HG03108 (cell line): ENCODE results near the gene ZC3HAV1L.
"Not testable (repeated sequence)": the region's sequence is repeated elsewhere in the genome, so short reads cannot be mapped to it uniquely, and the experiment has no call there.

Experiments used
- ATAC-seq: cut with Tn5 transposase; IDR thresholded peaks from one replicate; pipeline ENCODE4 v1.9.1; 2021; ENCODE audit warnings: moderate library complexity; ENCODE audit not compliant: unreplicated experiment

Gene ZC3HAV1L

DNA sequence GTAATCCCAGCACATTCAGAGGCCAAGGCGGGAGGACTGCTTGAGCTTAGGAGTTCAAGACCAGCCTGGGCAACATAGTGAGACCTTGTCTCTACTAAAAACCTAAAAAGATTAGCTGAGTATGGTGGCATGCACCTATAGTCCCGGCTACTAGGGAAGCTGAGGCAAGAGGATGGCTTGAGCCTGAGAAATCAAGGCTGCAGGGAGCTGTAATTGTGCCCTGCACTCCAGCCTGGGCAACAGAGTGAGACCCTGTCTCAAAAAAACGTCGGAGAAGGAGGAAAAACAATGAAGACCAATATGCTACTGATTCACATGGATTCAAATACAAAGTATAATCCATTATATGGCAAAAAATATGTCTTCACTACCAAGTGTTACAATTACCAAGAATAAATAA lies 13.6 kb downstream of the ZC3HAV1L start:
- no peak for ATAC-seq

- ATAC-seq = no peak
These were observed 16.9 kb downstream of the ZC3HAV1L start for GRCh38 chr7:139018910-139019309.

- peak; percentile 69 for ATAC-seq
These were observed 18.8 kb downstream of the ZC3HAV1L start for GRCh38 chr7:139016931-139017511.

DNA sequence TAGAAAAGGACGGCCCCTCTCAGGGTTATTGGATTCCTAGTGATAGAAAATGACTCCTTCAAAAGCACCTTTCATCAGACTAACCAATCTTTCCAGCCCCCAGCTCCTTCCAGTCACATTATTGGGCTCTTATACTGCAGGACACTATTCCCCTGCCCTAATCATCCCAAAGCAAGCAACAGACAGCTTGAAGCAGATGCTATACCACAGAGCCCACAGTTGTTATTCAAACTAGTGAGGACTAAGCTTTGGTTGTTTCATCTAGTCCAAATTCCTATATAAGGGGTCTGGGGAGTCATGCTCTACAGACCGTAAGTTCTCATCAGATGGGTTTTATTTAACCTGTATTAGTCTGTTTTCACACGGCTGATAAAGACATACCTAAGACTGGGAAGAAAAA lies 24.5 kb downstream of the ZC3HAV1L start:
- ATAC-seq = no peak

DNA sequence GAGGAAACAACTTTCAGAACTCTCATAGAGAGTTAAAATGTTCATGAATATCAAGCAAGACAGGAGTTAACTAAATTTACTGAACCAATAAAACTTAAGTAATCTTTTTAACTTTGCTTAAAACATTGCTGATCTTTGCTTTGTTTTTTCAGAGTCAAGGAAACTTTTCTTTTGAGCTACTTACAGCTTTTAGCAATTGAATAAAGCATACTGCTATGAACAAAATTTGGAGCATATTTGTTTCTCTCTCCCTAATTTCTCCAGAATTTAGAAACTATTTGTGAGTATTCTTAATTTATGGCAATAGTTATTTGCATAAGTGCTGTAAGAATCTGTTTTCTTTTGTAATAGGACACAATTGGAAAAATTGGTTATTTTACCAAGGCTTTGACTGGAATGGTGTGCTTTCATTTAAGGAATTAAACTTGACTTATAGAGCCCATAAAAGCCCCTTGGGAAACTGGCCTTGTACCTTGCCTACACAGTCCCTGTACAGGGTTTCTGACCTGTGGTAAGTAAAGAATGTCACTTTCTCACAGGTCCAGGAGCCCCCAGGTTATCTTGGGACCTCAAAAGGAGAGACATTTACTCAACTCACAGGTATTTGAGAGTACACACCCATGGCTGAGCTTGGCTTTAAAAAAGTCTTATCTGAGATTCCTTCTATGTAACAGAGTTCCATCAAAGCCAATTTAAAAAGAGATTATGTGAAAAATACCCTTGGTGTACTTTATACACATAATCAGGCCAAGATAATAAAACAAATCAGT lies 31.3 kb downstream of the ZC3HAV1L start:
- no peak for ATAC-seq

DNA sequence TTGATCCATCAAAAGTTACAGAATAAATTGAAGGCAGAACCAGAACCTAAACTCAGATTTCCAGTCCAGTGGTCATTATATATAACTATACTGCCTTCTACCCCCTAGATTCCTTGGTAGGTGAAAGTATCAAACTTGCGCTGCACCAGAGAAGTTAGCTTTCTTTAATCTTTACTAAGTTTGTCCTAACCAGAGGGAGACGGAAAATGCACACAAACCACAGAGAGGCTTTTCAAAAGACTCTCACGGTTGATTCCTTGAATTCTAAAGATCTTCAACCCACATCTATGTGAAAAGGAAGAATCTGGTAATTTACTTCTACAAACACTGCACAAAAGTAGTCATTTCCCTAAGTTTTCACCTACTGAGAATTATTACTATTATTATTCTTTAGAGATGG lies 36.4 kb downstream of the ZC3HAV1L start:
- no peak for ATAC-seq

DNA sequence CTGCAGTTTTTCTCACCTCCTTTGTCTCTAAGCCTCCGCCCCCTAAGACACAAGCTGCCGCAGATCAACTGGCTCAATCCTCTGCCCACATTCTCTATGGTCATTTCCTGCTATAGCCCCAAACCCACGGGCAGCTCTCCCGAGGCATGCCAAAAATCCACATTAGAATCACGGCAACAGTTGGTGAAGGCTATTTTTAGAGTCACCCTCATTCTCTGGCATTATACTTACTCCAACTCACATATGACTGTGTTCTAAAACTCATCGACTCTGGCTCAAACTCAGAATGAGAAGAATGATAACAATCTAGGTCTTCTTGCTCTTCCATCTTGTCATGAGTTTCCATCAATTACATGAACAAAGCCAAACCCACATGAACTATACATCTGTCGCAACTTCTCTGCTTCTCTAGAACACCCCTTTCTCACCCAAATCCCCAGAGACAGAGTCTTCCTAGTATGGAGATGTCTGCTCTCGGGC lies 43.8 kb downstream of the ZC3HAV1L start:
- ATAC-seq = no peak

DNA sequence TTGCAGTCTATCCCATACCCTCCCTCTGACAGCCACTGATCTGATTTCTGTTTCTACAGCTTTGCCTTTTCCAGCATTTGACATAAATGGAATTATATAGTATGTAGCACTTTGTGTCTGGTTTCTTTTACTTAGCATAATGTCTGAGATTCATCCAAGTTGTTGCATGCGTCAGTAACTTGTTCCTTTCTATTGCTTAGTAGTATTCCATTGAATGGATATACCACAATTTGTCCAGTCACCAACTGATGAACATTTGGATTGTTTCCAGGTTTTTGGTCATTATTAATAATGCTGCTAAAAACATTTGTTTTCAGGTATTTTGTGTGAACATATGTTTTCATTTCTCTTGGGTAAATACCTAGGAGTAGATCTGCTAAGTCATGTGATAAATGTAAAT lies 48.2 kb downstream of the ZC3HAV1L start:
- no peak for ATAC-seq

DNA sequence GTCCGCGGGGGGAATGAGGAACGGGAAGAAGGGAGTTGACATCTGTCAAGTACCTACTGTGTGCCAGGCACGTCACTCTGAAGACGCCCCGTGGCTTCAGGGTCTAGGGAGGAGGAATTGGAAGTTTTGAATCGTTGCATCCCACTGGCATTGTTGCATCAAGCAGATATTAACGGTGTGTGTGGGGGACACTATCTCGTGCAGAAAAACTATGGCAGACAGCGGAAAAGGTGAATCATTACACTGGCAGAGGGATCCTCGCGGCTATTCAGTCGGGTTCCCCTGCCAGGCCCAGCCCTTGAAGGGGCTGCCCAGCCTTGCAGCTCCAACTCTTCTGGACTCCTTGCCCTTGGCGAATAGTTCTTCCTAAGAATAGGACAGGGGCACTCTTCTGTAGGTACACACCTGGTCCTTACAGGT lies 53.6 kb downstream of the ZC3HAV1L start:
- ATAC-seq = no peak

DNA sequence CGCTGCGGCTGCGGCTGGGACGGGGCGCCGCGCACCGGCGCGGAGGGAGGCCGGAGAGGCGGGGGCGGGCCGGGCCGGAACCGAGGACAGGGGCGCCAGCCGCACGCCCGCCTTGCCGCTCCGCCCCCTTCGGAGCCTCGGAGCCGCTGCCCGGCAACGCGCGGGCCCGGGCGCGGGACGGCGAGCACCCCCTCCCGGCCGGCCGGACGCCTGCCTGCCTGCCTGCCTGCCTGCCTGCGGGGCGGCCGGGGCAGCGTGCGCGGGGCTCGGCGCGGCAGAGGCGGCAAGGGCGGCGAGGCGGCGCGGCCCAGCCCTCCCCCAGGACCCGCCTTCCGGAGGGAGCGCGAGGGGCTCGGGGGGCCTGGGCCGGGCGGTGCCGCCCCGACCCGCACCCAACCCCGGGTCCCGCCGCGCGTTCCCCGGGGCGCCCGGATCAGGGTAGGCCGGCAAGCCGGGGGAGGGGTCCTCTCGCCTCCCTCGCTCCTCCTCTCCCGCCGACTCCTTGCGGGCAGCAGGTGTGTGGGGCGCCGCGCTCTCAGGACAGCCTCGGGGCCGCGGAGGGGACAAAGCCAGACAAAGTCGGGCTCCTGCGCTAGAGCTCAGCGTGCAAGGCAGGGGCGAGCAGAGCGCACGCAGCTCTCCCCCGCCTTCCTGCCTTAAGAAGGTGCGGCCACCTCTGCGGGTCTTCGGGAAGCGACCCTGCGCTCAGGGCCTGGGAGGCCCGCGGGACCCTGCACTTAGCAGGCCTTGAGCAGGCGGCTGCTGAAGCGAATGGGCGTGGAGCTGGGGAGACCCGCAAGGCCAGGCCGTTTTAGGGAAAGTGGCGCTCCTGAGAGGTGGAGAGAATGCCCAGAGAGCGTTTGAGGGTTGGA lies 54.3 kb downstream of the ZC3HAV1L start, which contains the start of gene KIAA1549:
Gene KIAA1549 (minus strand): TSS at position 58 of the 872 bp plus-strand sequence. CDS start 120 bp downstream, outside the sequence.
- peak; percentile 89 for ATAC-seq

- peak; percentile 42 for ATAC-seq
These were observed 55.1 kb downstream of the ZC3HAV1L start for GRCh38 chr7:138980563-138981291.

DNA sequence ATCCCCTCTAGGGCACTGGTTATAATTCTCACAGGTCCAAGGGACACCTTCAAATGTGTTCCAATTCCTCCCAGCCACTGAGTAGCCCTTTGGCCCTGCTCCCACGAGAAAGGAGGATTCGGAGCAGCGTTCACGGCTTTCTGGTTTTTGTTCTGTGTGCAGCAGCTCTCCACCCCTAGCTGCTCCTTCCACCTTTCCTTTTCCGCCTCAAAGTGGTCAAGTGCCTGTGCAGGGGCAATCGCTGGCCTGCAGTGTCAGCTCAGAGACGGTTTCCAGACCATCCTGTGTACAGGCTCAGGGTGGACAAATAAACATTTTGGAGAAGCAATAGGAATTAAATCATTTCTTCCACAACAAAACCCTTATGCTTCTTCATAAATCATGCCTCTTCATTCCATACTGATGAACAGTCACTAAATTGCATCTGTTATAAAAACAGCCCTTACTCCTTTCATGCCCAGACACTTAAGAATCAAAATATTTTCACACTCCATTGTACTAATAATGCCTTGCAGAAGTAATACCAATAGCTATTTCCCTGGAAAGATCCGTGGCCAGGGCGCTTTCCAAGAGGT lies 55.8 kb downstream of the ZC3HAV1L start:
- no peak for ATAC-seq

DNA sequence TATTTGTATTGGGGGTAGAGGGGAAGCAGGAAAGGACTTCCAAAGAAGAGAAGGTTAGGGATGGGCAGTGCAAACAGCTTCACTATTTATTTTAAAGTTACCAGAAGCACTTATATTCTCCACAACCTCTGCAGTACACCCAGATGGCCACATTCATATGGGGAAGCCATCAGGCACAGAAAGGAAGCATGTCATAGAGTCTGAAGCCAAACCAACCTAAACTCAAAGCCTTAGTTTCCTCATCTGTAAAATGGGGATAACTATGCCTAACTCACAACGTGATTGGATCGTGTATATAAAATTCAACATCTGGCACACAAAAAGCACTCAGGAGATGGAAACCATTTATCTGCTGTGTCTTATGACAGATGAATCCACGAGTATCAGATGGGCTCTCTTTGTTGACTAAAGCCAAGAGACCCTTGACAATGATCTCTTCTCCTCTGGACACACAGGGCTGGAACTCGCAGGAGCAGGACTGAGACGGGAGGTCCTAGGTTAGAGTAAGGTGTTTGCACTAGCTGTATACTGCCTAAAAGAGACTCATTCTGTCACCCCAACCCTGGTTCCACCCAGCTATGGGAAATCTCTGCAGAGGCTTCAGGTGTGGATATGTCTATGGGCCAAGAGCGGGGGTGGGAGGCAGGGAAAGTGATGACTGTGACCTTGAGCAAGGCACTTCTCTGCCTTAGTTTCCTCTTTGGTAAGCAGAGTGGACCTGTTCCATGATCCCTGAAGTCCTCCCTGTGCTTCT lies 56.4 kb downstream of the ZC3HAV1L start:
- ATAC-seq = no peak

GRCh38 chr7:138978541-138979184 lies 57.2 kb downstream of the ZC3HAV1L start:
- ATAC-seq = no peak

DNA sequence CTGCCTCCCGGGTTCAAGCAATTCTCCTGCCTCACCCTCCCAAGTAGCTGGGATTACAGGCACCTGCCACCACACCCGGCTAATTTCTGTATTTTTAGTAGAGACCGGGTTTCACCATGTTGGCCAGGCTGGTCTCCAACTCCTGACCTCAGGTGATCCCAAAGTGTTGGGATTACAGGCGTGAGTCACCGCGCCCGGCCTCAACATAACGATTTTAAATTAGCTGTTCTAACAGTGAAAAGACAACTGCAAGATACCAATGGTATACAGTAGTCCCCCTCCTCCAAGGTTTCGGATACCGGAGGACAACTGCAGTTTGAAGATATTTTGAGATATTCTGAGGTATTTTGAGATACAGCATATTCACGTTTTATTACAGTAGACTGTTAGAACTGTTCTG lies 59.7 kb downstream of the ZC3HAV1L start:
- not testable (repeated sequence) for ATAC-seq
